Testis (tissue), 3 donors: ENCODE results near the gene ABHD12. TPM values are rescaled to one million over a fixed set of nuclear protein-coding genes. Genes with fewer than 3 reads are reported as not detected.

Experiments
- DNase-seq: peaks from one replicate; pipeline ENCODE4 v3.0.0-alpha.2; 2019
- H3K27ac ChIP-seq, 2 donors: fragments of 200-600 bp; sonication (generic); one replicate each; pipeline ENCODE4 v1.5.1; 2019
- H3K27me3 ChIP-seq: fragments of 200-600 bp; sonication (generic); one replicate; pipeline ENCODE4 v1.5.1; 2019
- H3K36me3 ChIP-seq: fragments of 200-600 bp; sonication (generic); one replicate; pipeline ENCODE4 v1.5.1; 2017; ENCODE audit warnings: low read depth; ENCODE audit errors: missing control alignments
- H3K4me1 ChIP-seq: fragments of 200-600 bp; sonication (generic); one replicate; pipeline ENCODE4 v1.5.1; 2019
- H3K4me3 ChIP-seq, 2 donors: fragments of 200-600 bp; sonication (generic); one replicate each; pipeline ENCODE4 v1.5.1; 2017 to 2019
- H3K9me3 ChIP-seq: fragments of 200-600 bp; sonication (generic); one replicate; pipeline ENCODE4 v1.5.1; 2017
- POLR2A ChIP-seq: fragments of 450-650 bp; IDR thresholded peaks from one replicate; pipeline ENCODE4 v1.6.1; 2017; ENCODE audit warnings: antibody characterized with exemption, mild to moderate bottlenecking, moderate library complexity
- WGBS, 2 donors: methylation state at CpG; one replicate each; pipeline ENCODE4 v1.1.5; 2018; 5-methylcytosine and 5-hydroxymethylcytosine counted together
- intact Hi-C: fragments of 100-400 bp; cut with DNase I; formaldehyde crosslinking; loops from one replicate; pipeline ENCODE4 v1.15.1; 2023; ENCODE audit warnings: low total_unique reads
- polyA plus RNA-seq: library from polyadenylated mRNA; stranded (reverse); fragments of 350-450 nt; fragmentation: Illumina TruSeq; extraction: RNeasy Lipid Tissue Mini Kit (QIAGEN cat#74804); gene quantifications from one replicate; pipeline ENCODE4 v1.2.3, GENCODE V29; 2014; ENCODE audit warnings: low read depth, low replicate concordance; ENCODE audit not compliant: insufficient read depth
- total RNA-seq, 2 donors: library from RNA; depleted of rRNA; stranded (reverse); fragments of >200 nt; gene quantifications; one replicate each; pipeline ENCODE4 v1.2.3, GENCODE V29; 2016
- TF ChIP-seq, protein P1 (sequence below), 3 experiments: fragments of 450-650 bp in 2 of 3; fragments of 200-600 bp in 1 of 3; sonication (generic) in 1 of 3; IDR thresholded peaks; one replicate each; pipeline ENCODE4 v1.5.1; 2016 to 2019; ENCODE audit warnings: antibody characterized with exemption in 3 of 3, mild to moderate bottlenecking in 2 of 3, moderate library complexity in 1 of 3

ABHD12 gene
- total and polyA plus RNA-seq, 3 donors from 2014 or later: 40.8 to 51.5 (median 47.5) TPM

DNA sequence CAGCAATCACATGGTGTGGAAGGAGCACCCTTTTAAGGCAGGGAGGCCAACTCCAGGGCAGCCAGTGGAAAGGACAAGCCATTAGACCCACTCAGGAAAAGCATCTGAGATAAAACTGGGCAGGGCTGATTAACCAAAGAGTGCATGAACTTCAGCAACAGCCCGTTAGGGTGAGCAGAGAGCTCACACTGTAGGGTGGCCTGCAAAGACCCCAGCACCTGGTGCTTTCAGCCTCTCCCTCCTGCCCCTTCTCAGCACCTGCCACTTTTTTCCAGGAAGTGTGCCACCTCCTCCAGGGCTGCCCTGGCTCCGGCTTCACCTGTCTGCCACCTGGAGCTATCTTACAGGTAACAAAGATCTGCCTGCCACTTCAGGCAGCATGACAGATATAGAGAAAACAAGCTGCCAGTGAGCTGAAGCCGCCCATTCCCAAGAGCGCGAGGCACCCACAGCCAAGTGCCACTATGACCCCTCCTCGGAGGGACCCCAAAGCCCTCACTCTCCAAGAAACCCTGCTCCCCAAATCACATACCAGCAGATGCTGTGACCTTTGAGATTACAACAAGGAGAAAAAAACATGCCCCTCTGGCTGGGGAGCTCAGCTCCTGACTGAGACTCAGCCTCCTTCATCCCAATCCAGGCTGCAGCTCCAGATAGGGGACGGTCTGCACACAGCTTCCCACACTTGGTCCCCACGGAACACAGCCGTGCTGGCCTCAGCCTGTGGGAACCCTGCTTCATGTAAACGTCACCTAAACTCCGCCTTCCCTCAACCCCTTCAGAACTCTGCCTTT lies 71.2 kb downstream of the ABHD12 start:
- WGBS, 2 donors: 78 to 86% methylated on average over 11 of the region's 11 CpGs
- Histone ChIP-seq H3K4me1 (peaks cover 4% of the 10 kb centered on the region), H3K4me3 (no peak overlapping the region), H3K36me3 (no peaks in the 10 kb centered on the region), H3K27ac (no peak overlapping the region), H3K27me3 (no peaks in the 10 kb centered on the region), H3K9me3 (no peaks in the 10 kb centered on the region)
- TF ChIP-seq, protein P1, sequence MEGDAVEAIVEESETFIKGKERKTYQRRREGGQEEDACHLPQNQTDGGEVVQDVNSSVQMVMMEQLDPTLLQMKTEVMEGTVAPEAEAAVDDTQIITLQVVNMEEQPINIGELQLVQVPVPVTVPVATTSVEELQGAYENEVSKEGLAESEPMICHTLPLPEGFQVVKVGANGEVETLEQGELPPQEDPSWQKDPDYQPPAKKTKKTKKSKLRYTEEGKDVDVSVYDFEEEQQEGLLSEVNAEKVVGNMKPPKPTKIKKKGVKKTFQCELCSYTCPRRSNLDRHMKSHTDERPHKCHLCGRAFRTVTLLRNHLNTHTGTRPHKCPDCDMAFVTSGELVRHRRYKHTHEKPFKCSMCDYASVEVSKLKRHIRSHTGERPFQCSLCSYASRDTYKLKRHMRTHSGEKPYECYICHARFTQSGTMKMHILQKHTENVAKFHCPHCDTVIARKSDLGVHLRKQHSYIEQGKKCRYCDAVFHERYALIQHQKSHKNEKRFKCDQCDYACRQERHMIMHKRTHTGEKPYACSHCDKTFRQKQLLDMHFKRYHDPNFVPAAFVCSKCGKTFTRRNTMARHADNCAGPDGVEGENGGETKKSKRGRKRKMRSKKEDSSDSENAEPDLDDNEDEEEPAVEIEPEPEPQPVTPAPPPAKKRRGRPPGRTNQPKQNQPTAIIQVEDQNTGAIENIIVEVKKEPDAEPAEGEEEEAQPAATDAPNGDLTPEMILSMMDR (IDR thresholded peaks at IDR 0.05): no peak
- TF ChIP-seq POLR2A: no peak
- DNase-seq: no peak
- intact Hi-C loops: no loop called here

DNA sequence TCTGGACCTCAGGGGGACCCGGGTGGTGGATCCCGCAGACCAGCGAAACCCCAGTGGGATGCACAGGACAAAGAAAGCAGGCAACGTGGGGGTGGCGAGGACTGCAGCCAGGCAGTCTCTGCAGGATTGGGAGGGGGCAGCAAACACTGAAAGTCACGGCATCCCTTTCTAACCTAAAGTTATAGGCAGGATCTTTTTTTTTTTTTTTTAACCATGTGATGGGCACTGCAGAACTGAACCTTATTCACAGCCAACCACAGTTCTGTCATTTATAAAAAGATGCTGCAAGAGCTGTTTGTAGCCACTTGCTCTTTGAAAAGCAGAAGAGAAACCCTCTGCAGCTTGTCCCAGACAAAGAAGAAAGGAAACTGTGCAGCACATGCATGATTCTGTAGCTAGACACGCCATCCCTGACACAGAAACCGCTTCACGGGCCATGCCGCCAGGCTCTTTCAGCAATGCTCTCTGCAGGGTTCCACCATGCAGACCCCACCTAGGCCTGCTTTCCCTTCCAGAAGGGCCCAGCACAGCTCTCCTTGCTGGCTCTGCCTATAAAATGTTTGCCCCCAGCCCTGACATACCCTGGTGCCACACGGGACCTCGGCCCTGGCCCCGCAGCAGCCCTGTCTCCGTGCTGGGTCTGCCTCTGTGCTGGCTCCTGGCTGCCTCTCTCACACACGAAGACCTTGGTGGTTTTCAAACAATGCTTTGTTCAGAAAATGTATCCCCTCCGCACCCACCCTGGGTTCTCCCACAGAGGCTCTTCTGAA lies 72.0 kb downstream of the ABHD12 start:
- H3K27ac ChIP-seq: no peak overlapping the region
- intact Hi-C loops: no loop called here
- WGBS, 2 donors: 66 to 72% methylated on average over 16 of the region's 16 CpGs

DNA sequence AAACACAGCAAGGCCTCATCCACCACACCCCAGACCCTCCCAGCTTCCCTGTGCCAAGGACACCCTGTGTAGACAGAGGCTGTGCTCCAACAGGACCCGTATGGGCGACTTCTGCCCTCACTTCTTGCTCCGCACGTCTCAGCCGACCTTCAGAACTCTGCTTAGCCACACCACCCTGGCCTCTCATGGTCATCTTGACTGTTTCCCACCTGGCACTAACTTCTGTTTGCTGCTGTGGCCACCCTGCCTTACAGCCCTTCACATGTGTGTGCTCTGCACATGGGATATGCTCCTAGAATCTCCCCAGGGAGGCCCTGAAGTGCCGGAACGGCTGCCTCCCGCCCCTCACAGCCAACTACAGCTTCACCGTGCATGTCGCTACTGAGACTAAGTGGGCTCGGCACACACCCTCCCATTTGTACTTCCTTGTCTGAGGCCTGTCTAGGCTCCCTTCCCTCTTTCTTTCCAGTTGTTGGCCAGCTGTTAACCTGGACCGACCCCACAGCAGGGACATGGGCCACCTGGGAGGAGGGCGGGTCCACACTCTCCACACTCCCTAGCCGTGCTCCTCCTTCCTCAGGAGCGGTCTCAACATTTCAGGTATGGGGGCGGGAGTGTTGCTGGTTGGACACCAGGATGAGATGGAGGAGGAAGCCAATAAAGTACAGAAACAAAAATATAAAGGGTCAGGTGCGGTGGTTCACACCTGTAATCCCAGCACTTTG lies 73.1 kb downstream of the ABHD12 start:
- no peaks in the 10 kb centered on the region for H3K9me3 ChIP-seq
- H3K4me3 ChIP-seq: no peak overlapping the region
- intact Hi-C loops: no loop called here
- peak; percentile 11 for DNase-seq
- H3K36me3 ChIP-seq: no peaks in the 10 kb centered on the region
- peaks cover 4% of the 10 kb centered on the region for H3K4me1 ChIP-seq
- H3K27me3 ChIP-seq: no peaks in the 10 kb centered on the region
- TF ChIP-seq, protein P1 (IDR thresholded peaks at IDR 0.05): no peak
- TF ChIP-seq POLR2A: no peak
- no peak overlapping the region for H3K27ac ChIP-seq
- WGBS, 2 donors: 71 to 78% methylated on average over 17 of the region's 17 CpGs

More for the DNA sequence above, 72.0 kb downstream of the ABHD12 start:
- TF ChIP-seq POLR2A: no peak
- TF ChIP-seq, protein P1 (IDR thresholded peaks at IDR 0.05): no peak
- H3K4me3 ChIP-seq: no peak overlapping the region
- peaks cover 4% of the 10 kb centered on the region for H3K4me1 ChIP-seq
- no peaks in the 10 kb centered on the region for H3K27me3 ChIP-seq
- H3K9me3 ChIP-seq: no peaks in the 10 kb centered on the region
- peak; percentile 57 for DNase-seq
- H3K36me3 ChIP-seq: no peaks in the 10 kb centered on the region

DNA sequence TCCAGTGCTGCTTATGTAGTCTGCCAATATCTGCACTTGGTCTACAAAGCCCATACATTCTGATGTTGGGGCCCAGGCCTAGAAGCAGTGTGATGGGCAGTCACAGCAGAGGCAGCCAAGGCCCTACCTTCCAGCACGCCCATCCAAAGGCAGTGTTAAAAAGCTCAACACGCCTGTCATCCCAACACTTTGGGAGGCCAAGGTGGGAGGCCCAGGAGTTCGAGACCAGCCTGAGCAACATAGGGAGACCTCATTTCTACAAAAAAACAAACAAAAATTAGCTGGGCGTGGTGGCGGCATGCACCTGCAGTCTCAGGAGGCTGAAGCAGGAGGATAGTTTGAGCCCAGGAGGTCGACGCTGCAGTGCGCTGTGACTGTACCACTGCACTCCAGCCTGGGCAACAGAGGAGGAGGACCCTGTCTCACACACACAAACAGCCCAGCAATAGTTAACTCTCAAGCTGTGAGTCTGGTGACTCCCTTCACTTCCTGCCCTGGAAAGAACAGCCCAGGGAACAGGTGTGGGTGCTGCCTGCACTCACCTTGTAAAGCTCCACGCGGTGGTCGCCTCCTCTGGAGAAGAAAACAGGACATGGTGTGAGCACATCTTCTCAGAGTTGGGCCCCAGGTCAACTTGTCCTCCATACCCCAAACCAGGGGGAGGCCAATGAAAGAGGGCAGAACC lies 74.0 kb downstream of the ABHD12 start:
- no peak overlapping the region for H3K4me3 ChIP-seq
- DNase-seq: no peak
- H3K36me3 ChIP-seq: no peaks in the 10 kb centered on the region
- intact Hi-C loops: no loop called here
- H3K4me1 ChIP-seq: peaks cover 5% of the 10 kb centered on the region
- no peaks in the 10 kb centered on the region for H3K27me3 ChIP-seq
- H3K27ac ChIP-seq: no peak overlapping the region
- no peaks in the 10 kb centered on the region for H3K9me3 ChIP-seq
- WGBS, 2 donors: 93 to 97% methylated on average over 8 to 11 of the region's 11 CpGs
- TF ChIP-seq, protein P1 (IDR thresholded peaks at IDR 0.05): no peak
- TF ChIP-seq POLR2A: no peak
